ENCODE data around the gene GJA3. TPM values are rescaled to one million over a fixed set of nuclear protein-coding genes. Genes with fewer than 3 reads are reported as not detected.

The GJA3 gene
- total RNA-seq, 3 donors from 2014 or later = 0.29 TPM; not detected in 2

- no peak for DNase-seq (ENCODE audit: low spot score in 2 of 2)
Measured at GRCh38 chr13:20131057-20131832, 29.6 kb downstream of the GJA3 start.

GRCh38 chr13:20130652-20131051 is 30.2 kb downstream of the GJA3 start:
- Histone ChIP-seq H3K4me1 (no peaks in the 10 kb centered on the region), H3K36me3 (no peaks in the 10 kb centered on the region), H3K27me3 (peaks cover 0 to 12% of the 10 kb centered on the region in 2 donors), H3K27ac (no peak overlapping the region), H3K4me3 (no peak overlapping the region), H3K9me3 (no peaks in the 10 kb centered on the region)
- intact Hi-C loops (cut with DNase I; ENCODE audit: low total_unique reads) = no loop called here
- TF ChIP-seq POLR2AphosphoS5 (IDR thresholded peaks at IDR 0.05) (no peak), CTCF (IDR thresholded peaks at IDR 0.05) (no peak), POLR2A (IDR thresholded peaks at IDR 0.05) (no peak)
- no peak for DNase-seq (ENCODE audit: low spot score in 2 of 2)

More at GRCh38 chr13:20131057-20131832, 29.6 kb downstream of the GJA3 start:
- no peaks in the 10 kb centered on the region for H3K4me1 ChIP-seq
- no peak for TF ChIP-seq CTCF (IDR thresholded peaks at IDR 0.05)
- no peak for TF ChIP-seq POLR2AphosphoS5 (IDR thresholded peaks at IDR 0.05)
- TF ChIP-seq POLR2A (IDR thresholded peaks at IDR 0.05) = no peak
- H3K36me3 ChIP-seq = no peaks in the 10 kb centered on the region
- peaks cover 5 to 18% of the 10 kb centered on the region in 2 donors for H3K27me3 ChIP-seq
- H3K4me3 ChIP-seq = no peak overlapping the region
- H3K9me3 ChIP-seq = no peaks in the 10 kb centered on the region
- H3K27ac ChIP-seq = no peak overlapping the region
- intact Hi-C loops (cut with DNase I; ENCODE audit: low total_unique reads) = no loop called here

- H3K27ac ChIP-seq = no peak overlapping the region
- TF ChIP-seq CTCF (IDR thresholded peaks at IDR 0.05) (no peak), POLR2A (IDR thresholded peaks at IDR 0.05) (no peak), POLR2AphosphoS5 (IDR thresholded peaks at IDR 0.05) (no peak)
- no peaks in the 10 kb centered on the region for H3K4me1 ChIP-seq
- no peaks in the 10 kb centered on the region for H3K36me3 ChIP-seq
- H3K9me3 ChIP-seq = no peaks in the 10 kb centered on the region
- no peak overlapping the region for H3K4me3 ChIP-seq
- intact Hi-C loops (cut with DNase I; ENCODE audit: low total_unique reads) = no loop called here
- H3K27me3 ChIP-seq = peaks cover 0 to 5% of the 10 kb centered on the region in 2 donors
- DNase-seq (ENCODE audit: low spot score in 2 of 2) = no peak
Measured at GRCh38 chr13:20130012-20130411, 30.8 kb downstream of the GJA3 start.

GRCh38 chr13:20129076-20129475 is 31.8 kb downstream of the GJA3 start:
- Histone ChIP-seq H3K27ac (no peak overlapping the region), H3K36me3 (no peaks in the 10 kb centered on the region), H3K9me3 (no peaks in the 10 kb centered on the region), H3K4me3 (peak overlapping the region in 2 of 3 donors; percentile 57 to 78), H3K4me1 (no peaks in the 10 kb centered on the region), H3K27me3 (peaks cover 0 to 5% of the 10 kb centered on the region in 2 donors)
- intact Hi-C loops (cut with DNase I; ENCODE audit: low total_unique reads) = no loop called here
- TF ChIP-seq POLR2AphosphoS5 (IDR thresholded peaks at IDR 0.05) (no peak), CTCF (IDR thresholded peaks at IDR 0.05) (no peak), POLR2A (IDR thresholded peaks at IDR 0.05) (no peak)
- DNase-seq (ENCODE audit: low spot score in 2 of 2) = no peak

- Histone ChIP-seq H3K4me1 (no peaks in the 10 kb centered on the region), H3K9me3 (no peaks in the 10 kb centered on the region), H3K27ac (peak overlapping the region; percentile 83 to 88), H3K4me3 (peak overlapping the region; percentile 54 to 78 (median 57)), H3K27me3 (peaks cover 0 to 2% of the 10 kb centered on the region in 2 donors), H3K36me3 (no peaks in the 10 kb centered on the region)
- intact Hi-C loops (cut with DNase I; ENCODE audit: low total_unique reads) = no loop called here
- no peak for TF ChIP-seq POLR2A (IDR thresholded peaks at IDR 0.05)
- TF ChIP-seq POLR2AphosphoS5 (IDR thresholded peaks at IDR 0.05) = no peak
- DNase-seq (ENCODE audit: low spot score in 2 of 2) = no peak
Measured at GRCh38 chr13:20128459-20128931, 32.4 kb downstream of the GJA3 start.
